ENCODE data around the gene LZIC.
A peak's percentile ranks its signal among the peaks of the same experiment; 100 is the strongest.

Gene LZIC

DNA sequence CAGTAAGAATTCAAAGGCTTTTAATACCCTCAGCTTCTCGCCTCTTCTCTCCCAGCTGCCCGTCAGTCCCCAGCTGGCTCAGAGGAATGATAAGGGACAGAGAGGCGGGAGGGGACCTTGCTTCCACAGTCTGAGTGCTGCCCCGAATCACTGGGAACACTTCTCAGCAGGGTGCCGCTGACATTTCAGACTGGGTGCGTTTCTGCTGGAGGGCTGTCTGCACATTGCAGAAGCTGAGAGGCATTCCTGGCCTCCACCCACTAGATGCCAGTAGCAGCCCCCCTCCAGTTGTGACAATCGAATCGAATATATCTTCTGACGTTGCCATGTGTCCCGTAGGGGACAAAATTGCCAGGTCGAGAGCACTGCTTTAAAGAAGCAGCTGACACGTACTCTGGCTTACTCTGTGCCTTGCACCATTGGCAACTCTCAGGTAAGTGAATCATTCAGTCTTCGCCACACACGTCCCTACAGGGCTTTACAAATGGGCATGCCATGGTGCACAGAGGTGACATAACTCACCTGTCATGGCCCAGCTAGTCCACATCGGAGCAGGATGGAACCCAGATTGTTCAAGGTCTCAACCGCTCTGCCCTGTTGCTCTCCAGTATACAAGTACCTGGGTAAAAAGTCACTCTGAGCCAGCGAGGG is 57.0 kb downstream of the LZIC start:
- DNase-seq (ENCODE audit: low read depth): no peak

DNA sequence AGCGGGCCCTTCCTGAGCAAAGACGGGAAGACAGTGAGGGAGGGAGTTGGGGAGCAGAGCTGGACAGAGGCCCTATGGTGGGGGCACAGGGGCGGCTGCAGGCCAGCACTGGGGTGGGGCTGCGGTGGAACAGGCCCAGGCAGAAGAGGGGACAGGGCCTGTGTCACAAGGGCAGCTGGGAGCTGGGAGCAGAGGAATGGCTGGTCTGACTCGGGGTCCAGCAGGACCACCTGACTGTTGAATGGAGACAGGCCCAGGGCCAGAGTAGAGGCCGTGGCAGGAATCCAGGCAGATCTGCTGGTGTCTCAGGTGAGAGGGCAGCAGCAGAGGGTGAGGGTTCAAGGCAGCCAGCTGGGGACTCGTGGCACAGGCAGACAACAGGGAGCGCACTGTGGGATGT is 58.4 kb downstream of the LZIC start:
- no peak for DNase-seq (ENCODE audit: low read depth)

DNA sequence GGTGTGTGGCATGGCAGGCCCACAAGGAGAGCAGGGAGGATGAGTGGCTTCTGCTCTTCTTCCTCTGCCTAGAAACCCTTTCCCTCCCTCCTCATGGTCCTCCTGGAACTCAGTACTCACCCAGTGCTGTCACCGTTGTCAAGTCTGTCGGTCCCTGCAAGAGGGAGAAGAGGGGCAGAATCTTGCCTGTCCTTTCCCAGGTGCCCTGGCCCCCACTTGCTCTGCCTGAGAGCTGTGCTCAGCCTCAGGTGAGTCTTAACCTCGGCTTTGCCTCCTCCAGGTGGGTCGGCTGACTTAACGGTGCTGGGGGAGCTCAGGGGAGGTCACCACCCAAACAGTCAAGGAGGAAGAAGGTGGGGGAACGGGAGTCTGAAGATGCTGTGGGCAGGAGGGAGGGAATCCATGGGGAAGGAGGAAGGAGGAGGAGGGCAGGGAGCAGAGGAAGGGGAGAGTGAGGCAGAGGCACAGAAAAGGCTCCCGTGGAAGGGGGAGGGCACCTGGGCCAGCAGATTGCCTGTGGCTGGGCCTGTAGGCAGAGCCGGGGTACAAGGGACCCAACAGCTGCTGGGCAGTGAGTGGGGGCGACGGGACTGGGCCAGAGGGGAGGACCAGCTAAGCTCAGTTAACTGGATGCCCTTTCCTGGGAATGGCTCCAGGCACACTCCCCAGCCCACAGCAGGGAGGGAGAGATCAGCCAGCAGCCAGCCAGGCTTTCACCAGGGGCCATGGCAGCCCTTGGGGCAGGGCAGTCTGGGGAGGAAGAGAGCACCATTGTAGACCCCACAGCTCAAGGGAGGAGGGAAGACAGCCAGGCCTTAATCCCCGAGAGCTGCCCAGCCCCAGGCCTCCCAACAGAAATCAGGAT is 59.4 kb downstream of the LZIC start:
- DNase-seq (ENCODE audit: low read depth): no peak

DNA sequence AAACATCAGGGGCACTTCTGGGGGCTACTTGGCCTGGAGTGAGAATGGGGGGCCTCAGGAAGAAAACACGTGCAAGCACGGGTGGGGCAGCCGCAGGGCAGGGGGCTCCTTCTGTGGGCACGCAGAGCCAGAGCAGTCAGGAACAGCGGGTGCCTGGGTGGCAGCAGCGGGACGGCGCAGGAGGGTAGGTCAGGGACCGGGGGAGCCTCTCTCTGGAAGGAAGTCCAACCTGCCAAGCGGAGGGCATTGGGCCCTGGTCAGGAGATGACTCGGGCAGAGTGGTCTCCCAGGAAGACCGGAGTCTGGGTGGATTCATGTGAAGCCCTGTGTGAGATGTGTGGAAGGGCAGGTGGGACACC is 60.3 kb downstream of the LZIC start:
- no peak for DNase-seq (ENCODE audit: low read depth)

DNA sequence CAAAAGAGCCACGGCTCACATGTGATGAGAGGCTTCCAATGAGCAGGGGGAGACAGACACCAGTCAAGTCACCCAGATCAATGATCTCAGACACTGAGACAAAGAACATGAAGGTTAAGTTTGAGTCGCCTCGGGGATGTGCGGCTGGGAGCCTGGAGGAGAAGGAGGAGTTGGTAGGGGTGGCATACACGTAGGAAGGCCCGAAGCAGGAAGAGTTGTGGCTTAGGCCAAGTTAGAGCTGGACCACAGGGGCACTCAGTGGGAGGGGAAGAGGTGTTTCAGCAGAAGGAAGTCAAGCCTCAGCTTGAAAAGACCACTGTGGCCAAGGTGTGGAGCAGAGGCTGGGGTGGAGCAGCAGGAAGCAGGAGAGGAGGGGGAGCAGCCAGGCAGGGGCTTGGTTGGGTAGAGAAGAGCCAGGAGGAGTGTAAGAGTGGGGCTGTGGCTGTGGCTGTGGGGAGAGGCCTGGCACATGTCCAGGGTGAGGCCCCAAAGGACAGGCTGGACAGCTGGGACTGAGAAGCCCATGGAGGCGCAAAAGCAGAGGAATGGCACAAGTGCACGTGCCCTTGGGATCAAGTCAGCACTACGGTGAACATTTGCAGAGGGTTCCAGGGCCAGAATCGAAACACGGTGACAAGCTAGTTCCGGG is 60.8 kb downstream of the LZIC start:
- no peak for DNase-seq (ENCODE audit: low read depth)

DNA sequence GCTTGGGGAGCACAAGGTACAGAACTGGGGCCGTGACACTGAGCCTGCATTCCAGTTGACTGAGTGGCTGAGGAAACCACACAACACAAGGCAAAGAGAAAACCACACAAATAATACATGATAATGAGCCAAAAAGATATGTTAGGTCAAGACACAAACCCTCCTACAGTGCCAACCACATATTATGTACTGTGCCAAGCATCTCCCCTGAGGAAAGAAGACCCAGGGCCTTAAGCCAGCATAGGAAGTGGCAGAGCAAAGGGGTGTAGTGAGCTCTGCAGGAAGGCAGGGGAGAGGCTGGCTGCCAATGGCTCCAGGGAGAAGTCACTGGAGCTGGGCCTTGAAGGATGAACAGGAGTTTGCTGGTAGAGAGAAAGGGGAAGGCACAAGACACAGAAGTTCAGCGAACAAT is 61.3 kb downstream of the LZIC start:
- peak; percentile 75 for DNase-seq (ENCODE audit: low read depth)
